Neural progenitor cell (in vitro differentiated cells): Measurements from ENCODE around the gene LMAN2L.
"Not testable (repeated sequence)": the region's sequence is repeated elsewhere in the genome, so short reads cannot be mapped to it uniquely, and the experiment has no call there.

Source experiments
- CTCF ChIP-seq: fragments of 200-600 bp; sonication (generic); IDR thresholded peaks from 2 replicates; pipeline ENCODE4 v1.5.1; 2017; ENCODE audit warnings: antibody characterized with exemption, mild to moderate bottlenecking
- EZH2 ChIP-seq: fragments of 200-600 bp; sonication (generic); IDR thresholded peaks from 2 replicates; pipeline ENCODE4 v1.6.1; 2017; ENCODE audit warnings: antibody characterized with exemption, mild to moderate bottlenecking, moderate library complexity
- EZH2phosphoT487 ChIP-seq: fragments of 200-600 bp; sonication (generic); IDR thresholded peaks from 2 replicates; pipeline ENCODE4 v1.6.1; 2017; ENCODE audit warnings: antibody characterized with exemption

- TF ChIP-seq CTCF, EZH2phosphoT487, EZH2: not testable (repeated sequence)
Observed at GRCh38 chr2:96665717-96666116, 74.1 kb downstream of the LMAN2L start.
